Body of pancreas (tissue), 4 donors: ENCODE results near the gene FILIP1L. TPM values are rescaled to one million over a fixed set of nuclear protein-coding genes. Genes with fewer than 3 reads are reported as not detected.
A peak's percentile ranks its signal among the peaks of the same experiment; 100 is the strongest.

Experiments used
- ATAC-seq: fragments of 150-250 bp; one replicate; pipeline ENCODE4 v1.9.1; 2016
- DNase-seq, 4 donors: peaks; one replicate each; pipeline ENCODE4 v3.0.0-alpha.2; 2019
- H3K27ac ChIP-seq, 4 donors: fragments of 200-600 bp; sonication (generic); 1 replicate in 3 of 4; 2 replicates in 1 of 4; pipeline versions ENCODE4 v1.5.1 to v1.6.1; 2016 to 2019; ENCODE audit warnings: mild to moderate bottlenecking in 1 of 4, mixed read lengths in 1 of 4, moderate library complexity in 1 of 4
- H3K27me3 ChIP-seq, 2 donors: fragments of 200-600 bp; sonication (generic); one replicate each; pipeline ENCODE4 v1.6.0; 2016; ENCODE audit warnings: mild to moderate bottlenecking in 1 of 2
- H3K36me3 ChIP-seq, 2 donors: fragments of 200-600 bp; sonication (generic); replicated peaks in 1 of 2; 2 replicates each; pipeline ENCODE4 v1.5.1; 2016; ENCODE audit warnings: low read depth in 2 of 2; ENCODE audit not compliant: insufficient read depth in 1 of 2
- H3K4me1 ChIP-seq: fragments of 200-600 bp; sonication (generic); one replicate; pipeline ENCODE4 v1.6.0; 2016
- H3K4me3 ChIP-seq, 2 donors: fragments of 200-600 bp; sonication (generic); 1 replicate in 1 of 2; 2 replicates in 1 of 2; pipeline ENCODE4 v1.5.1; 2016 to 2019
- H3K9me3 ChIP-seq, 3 donors: fragments of 200-600 bp; sonication (generic); 1 replicate in 2 of 3; 2 replicates in 1 of 3; pipeline ENCODE4 v1.5.1; 2016
- POLR2A ChIP-seq, 3 donors: fragments of 450-650 bp; IDR thresholded peaks; one replicate each; pipeline ENCODE4 v1.6.1; 2016; ENCODE audit warnings: antibody characterized with exemption in 3 of 3, mild to moderate bottlenecking in 2 of 3
- WGBS, 2 donors: methylation state at CpG; one replicate each; pipeline ENCODE4 v1.1.5; 2017; 5-methylcytosine and 5-hydroxymethylcytosine counted together
- intact Hi-C: fragments of 100-400 bp; cut with DNase I; formaldehyde crosslinking; loops from one replicate; pipeline ENCODE4 v1.15.1; 2023
- total RNA-seq, 2 donors: library from RNA; depleted of rRNA; stranded (reverse); fragments of >200 nt; gene quantifications; one replicate each; pipeline ENCODE4 v1.1.0, GENCODE V29; 2016
- TF ChIP-seq, protein P1 (sequence below), 7 experiments: fragments of 450-650 bp in 4 of 7; fragments of 200-600 bp in 3 of 7; sonication (generic) in 3 of 7; IDR thresholded peaks; one replicate each; pipeline ENCODE4 v1.5.1; 2016 to 2019; ENCODE audit warnings: antibody characterized with exemption in 7 of 7

The FILIP1L gene
- total RNA-seq, 2 donors from 2014 or later = 27.8 to 47.8 TPM

DNA sequence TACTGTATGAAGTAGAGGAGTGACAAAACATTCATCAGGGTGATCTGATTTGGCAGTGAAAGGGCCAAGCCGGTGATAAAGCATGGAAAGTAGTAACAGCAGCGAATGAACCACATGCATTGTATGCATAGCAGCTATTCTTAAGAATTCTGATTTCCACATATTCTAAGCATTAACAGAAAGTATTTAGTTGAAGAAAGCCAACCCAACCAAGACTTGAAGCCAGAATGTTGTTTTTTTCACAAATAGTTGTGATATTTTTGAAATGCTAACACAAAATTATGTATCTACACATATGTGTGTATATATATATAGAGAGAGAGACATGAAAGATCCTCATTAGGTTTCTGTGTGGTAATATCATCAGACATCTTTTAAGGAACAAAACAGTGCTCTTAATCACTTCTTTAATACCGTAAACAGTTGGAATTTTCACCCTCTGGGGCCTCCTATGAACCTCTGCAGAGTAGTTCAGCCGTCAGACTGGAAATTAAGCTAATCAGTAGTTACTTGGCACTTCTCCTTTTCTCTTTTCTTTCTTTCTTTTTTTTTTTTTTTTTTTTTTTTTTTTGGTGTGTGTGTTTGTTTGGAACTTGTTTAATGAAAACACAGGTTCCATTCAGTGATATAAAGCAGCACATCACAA, 157.0 kb downstream of the FILIP1L start:
- no peaks in the 10 kb centered on the region for H3K27me3 ChIP-seq
- H3K9me3 ChIP-seq = no peaks in the 10 kb centered on the region
- 60 to 72% methylated on average over 4 of the region's 4 CpGs for WGBS, 2 donors
- intact Hi-C loops = no loop called here
- ATAC-seq = no peak
- DNase-seq = no peak
- H3K36me3 ChIP-seq = no peaks in the 10 kb centered on the region
- H3K4me3 ChIP-seq = no peak overlapping the region
- peak overlapping the region in 3 of 4 donors; percentile 10 to 77 (median 39) for H3K27ac ChIP-seq
- TF ChIP-seq, protein P1, sequence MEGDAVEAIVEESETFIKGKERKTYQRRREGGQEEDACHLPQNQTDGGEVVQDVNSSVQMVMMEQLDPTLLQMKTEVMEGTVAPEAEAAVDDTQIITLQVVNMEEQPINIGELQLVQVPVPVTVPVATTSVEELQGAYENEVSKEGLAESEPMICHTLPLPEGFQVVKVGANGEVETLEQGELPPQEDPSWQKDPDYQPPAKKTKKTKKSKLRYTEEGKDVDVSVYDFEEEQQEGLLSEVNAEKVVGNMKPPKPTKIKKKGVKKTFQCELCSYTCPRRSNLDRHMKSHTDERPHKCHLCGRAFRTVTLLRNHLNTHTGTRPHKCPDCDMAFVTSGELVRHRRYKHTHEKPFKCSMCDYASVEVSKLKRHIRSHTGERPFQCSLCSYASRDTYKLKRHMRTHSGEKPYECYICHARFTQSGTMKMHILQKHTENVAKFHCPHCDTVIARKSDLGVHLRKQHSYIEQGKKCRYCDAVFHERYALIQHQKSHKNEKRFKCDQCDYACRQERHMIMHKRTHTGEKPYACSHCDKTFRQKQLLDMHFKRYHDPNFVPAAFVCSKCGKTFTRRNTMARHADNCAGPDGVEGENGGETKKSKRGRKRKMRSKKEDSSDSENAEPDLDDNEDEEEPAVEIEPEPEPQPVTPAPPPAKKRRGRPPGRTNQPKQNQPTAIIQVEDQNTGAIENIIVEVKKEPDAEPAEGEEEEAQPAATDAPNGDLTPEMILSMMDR (IDR thresholded peaks at IDR 0.05) = no peak
- TF ChIP-seq POLR2A (IDR thresholded peaks at IDR 0.05) = no peak
- H3K4me1 ChIP-seq = peaks cover 39% of the 10 kb centered on the region

DNA sequence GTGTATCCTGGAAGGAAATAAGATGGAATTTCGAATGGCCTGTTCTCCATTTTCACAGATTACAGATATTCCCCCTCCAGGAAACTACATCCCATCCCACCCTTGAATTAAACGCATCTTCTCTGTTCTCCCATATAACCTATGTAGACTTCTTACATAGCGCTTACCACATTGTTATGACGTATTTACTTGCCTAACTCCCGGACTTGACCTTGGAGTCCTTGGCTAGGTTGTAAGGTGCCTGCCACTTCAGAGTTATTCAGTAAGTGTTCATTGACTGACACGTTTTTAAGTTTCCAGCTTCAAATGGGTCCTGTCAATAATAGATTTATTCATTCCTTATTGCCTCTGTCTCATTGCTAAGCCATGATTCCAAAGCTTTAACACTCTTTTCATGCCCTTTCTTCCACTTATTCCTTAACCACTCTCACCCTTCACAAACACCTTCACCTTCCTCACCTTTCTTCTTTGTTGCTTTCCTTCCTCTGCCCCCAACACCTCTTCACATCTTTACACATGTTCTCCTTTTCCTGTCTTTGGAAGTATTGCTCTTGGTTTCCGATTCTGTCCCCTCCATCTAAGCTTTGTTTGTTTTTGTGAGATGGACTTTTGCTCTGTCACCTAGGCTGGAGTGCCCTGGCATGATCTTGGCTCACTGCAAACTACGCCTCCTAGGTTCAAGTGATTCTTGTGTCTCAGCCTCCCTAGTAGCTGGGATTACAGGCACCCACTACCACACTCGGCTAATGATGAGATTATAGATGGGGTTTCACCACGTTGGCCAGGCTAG, 158.3 kb downstream of the FILIP1L start:
- 61% methylated on average over 10 of the region's 10 CpGs for WGBS, 2 donors
- Histone ChIP-seq H3K9me3 (no peaks in the 10 kb centered on the region), H3K36me3 (no peaks in the 10 kb centered on the region), H3K27ac (peak overlapping the region; percentile 39 to 77 (median 71)), H3K27me3 (no peaks in the 10 kb centered on the region), H3K4me3 (no peak overlapping the region), H3K4me1 (peaks cover 41% of the 10 kb centered on the region)
- ATAC-seq (peak; percentile 60), DNase-seq (peak in 3 of 4 donors; percentile 34 to 46 (median 40))
- TF ChIP-seq POLR2A (IDR thresholded peaks at IDR 0.05) = no peak
- TF ChIP-seq, protein P1 (IDR thresholded peaks at IDR 0.05) = no peak
- intact Hi-C loops = no loop called here

DNA sequence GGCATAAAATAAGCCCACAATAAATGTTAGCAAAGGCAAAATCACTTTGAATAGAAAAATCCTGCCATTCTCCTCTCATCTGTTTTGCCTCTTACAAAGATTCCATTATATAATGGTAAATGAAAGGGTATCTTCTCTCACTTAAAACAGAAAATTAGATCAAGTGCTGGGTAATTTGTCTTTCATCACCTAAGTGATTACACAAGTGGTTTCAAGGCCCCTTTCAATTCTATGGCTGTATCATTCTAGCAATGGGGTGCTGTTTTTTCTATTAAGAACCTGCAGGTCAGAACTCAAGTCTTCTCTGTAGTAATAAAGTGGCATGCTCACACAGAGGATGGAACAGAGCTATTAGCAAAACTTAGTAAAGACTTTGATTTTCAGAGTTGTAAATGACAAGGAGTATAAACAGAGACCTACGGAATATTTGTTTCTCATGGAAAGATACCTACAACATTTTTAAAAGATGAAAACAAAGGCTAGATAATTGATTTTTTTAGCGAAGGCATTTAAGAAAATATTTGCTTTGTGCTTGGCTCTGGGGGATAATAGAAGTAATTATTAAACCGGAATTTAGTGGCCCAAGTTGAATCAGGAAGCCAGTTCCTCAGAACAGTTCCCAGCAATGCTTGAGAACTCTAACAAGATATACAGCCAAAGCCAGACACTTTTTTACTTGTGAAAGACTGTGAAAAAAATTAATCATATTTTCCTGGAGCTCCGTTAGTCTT, 159.2 kb downstream of the FILIP1L start:
- intact Hi-C loops = no loop called here
- 10 to 25% methylated on average over 4 of the region's 4 CpGs for WGBS, 2 donors
- Histone ChIP-seq H3K4me1 (peaks cover 49% of the 10 kb centered on the region), H3K4me3 (no peak overlapping the region), H3K27ac (peak overlapping the region; percentile 39 to 77 (median 71)), H3K27me3 (no peaks in the 10 kb centered on the region), H3K36me3 (no peaks in the 10 kb centered on the region), H3K9me3 (no peaks in the 10 kb centered on the region)
- TF ChIP-seq, protein P1 (IDR thresholded peaks at IDR 0.05) = no peak
- no peak for TF ChIP-seq POLR2A (IDR thresholded peaks at IDR 0.05)
- ATAC-seq (peak; percentile 65), DNase-seq (peak in 1 of 4 donors; percentile 11)

DNA sequence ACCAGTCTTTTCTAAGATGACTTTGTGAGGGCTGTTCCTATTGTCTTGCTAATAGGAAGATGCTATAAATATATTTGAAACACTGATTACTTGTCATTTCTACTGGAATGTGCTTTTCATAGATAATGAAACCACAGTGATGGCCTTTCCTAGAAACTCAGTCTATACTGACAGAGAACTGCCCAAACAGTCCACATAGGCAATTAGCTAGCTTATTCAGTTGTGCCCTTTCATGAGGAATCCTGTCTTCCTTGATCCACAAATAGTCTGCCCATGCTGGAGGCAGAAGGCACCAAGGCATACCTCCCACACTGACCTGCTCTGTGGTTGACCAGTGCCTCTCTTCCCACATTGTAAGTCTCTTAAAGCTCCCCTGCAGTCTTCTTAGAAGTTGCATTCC, 160.7 kb downstream of the FILIP1L start:
- peak overlapping the region in 2 of 4 donors; percentile 5 to 77 for H3K27ac ChIP-seq
- peaks cover 64% of the 10 kb centered on the region for H3K4me1 ChIP-seq
- DNase-seq = no peak
- no peaks in the 10 kb centered on the region for H3K27me3 ChIP-seq
- H3K9me3 ChIP-seq = no peaks in the 10 kb centered on the region
- no peak overlapping the region for H3K4me3 ChIP-seq
- no peaks in the 10 kb centered on the region for H3K36me3 ChIP-seq
- no peak for ATAC-seq
- intact Hi-C loops = no loop called here
- TF ChIP-seq POLR2A (IDR thresholded peaks at IDR 0.05) = no peak
- TF ChIP-seq, protein P1 (IDR thresholded peaks at IDR 0.05) = no peak
